ENCODE measurements around the gene NFIC.

NFIC gene

GRCh38 chr19:3474614-3475013, 108.2 kb downstream of the NFIC start:
- no peak for DNase-seq (ENCODE audit: extremely low read depth, low read depth)

DNA sequence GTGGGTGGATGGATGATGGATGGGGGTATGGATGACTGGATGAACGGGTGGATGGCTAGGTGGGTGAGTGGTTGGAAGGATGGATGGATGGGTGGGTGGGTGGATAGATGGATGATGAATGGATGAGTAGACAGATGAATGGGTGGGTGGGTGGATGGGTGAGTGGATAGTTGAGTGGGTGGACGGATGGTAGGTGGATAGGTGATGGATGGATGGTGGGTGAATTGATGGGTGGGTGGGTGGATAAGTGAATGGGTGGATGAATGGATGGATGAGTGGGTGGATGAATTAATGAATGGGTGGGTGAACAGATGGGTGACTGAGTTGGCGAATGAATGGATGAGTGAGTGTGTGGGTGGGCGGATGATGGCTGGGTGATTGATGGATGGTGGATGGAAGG, 109.1 kb downstream of the NFIC start:
- TF ChIP-seq, protein P1, sequence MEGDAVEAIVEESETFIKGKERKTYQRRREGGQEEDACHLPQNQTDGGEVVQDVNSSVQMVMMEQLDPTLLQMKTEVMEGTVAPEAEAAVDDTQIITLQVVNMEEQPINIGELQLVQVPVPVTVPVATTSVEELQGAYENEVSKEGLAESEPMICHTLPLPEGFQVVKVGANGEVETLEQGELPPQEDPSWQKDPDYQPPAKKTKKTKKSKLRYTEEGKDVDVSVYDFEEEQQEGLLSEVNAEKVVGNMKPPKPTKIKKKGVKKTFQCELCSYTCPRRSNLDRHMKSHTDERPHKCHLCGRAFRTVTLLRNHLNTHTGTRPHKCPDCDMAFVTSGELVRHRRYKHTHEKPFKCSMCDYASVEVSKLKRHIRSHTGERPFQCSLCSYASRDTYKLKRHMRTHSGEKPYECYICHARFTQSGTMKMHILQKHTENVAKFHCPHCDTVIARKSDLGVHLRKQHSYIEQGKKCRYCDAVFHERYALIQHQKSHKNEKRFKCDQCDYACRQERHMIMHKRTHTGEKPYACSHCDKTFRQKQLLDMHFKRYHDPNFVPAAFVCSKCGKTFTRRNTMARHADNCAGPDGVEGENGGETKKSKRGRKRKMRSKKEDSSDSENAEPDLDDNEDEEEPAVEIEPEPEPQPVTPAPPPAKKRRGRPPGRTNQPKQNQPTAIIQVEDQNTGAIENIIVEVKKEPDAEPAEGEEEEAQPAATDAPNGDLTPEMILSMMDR (IDR thresholded peaks at IDR 0.05; ENCODE audit: low read depth, low read length, missing control alignments) = no peak
- no peak for DNase-seq (ENCODE audit: extremely low read depth, low read depth)
- H3K4me3 ChIP-seq (replicated peaks; ENCODE audit: low read depth, low read length) = no peak overlapping the region

More at GRCh38 chr19:3474614-3475013, 108.2 kb downstream of the NFIC start:
- TF ChIP-seq, protein P1 (IDR thresholded peaks at IDR 0.05; ENCODE audit: low read depth, low read length, missing control alignments) = no peak
- no peak overlapping the region for H3K4me3 ChIP-seq (replicated peaks; ENCODE audit: low read depth, low read length)

DNA sequence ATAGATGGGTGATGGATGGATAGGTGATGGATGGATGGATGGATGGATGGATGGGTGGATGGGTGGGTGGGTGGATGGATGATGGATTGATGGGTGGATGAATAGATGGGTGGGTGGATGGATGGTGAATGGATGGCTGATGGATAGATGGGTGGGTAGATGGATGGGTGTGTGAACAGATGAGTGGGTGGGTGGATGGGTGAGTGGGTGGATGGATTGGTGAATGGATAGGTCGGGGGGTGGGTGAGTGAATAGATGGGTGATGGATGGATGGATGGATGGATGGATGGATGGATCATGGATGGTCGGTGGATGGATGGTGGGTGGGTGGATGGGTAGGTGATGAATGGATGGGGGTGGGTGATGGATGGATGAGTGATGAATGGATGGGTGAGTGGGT, 110.4 kb downstream of the NFIC start:
- no peak for DNase-seq (ENCODE audit: extremely low read depth, low read depth)
- TF ChIP-seq, protein P1 (IDR thresholded peaks at IDR 0.05; ENCODE audit: low read depth, low read length, missing control alignments) = no peak
- no peak overlapping the region for H3K4me3 ChIP-seq (replicated peaks; ENCODE audit: low read depth, low read length)

- TF ChIP-seq, protein P1 (IDR thresholded peaks at IDR 0.05; ENCODE audit: low read depth, low read length, missing control alignments) = no peak
- no peak overlapping the region for H3K4me3 ChIP-seq (replicated peaks; ENCODE audit: low read depth, low read length)
- DNase-seq (ENCODE audit: extremely low read depth, low read depth) = no peak
Observed at GRCh38 chr19:3477506-3477905, 111.1 kb downstream of the NFIC start.

DNA sequence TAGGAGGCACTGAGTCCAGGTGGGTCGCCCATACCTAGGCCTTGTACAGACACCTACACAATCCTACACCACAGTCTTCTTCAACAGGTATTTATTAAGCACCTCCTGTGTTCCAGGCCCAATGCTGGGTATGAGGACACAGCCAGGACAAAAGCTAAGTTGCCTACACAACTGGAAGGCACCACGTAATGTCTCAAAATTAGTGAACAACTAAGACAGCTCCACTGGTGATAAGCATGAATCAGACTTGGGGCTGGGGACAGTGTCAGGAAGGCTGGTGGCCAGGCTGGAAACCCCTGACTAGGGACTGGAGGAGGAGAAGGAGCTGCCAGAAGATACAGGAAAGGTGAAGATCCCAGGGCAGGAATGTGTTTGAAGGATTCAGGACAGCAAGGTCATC, 111.6 kb downstream of the NFIC start:
- TF ChIP-seq, protein P1 (IDR thresholded peaks at IDR 0.05; ENCODE audit: low read depth, low read length, missing control alignments) = no peak
- H3K4me3 ChIP-seq (replicated peaks; ENCODE audit: low read depth, low read length) = no peak overlapping the region
- no peak for DNase-seq (ENCODE audit: extremely low read depth, low read depth)

- no peak overlapping the region for H3K4me3 ChIP-seq (replicated peaks; ENCODE audit: low read depth, low read length)
- TF ChIP-seq, protein P1 (IDR thresholded peaks at IDR 0.05; ENCODE audit: low read depth, low read length, missing control alignments) = no peak
Observed at GRCh38 chr19:3478409-3479176, 112.2 kb downstream of the NFIC start.

More at GRCh38 chr19:3478409-3479176, 112.2 kb downstream of the NFIC start:
- no peak for DNase-seq (ENCODE audit: extremely low read depth, low read depth)
